Retinal pigment epithelial cell (primary cell): Measurements from ENCODE around the gene IFT81.

Experiments used
- DNase-seq: peaks from one replicate; pipeline ENCODE4 v3.0.0-alpha.2; 2010; ENCODE audit warnings: low read depth
- H3K4me3 ChIP-seq: 2 replicates; pipeline ENCODE4 v1.5.1; 2011; ENCODE audit warnings: mild to moderate bottlenecking, low read length, control low read depth, moderate library complexity
- TF ChIP-seq, protein P1 (sequence below): conservative IDR thresholded peaks from 2 replicates; pipeline ENCODE4 v1.5.1; 2011; ENCODE audit warnings: low read depth, low read length, control low read depth, inconsistent platforms

IFT81 gene

DNA sequence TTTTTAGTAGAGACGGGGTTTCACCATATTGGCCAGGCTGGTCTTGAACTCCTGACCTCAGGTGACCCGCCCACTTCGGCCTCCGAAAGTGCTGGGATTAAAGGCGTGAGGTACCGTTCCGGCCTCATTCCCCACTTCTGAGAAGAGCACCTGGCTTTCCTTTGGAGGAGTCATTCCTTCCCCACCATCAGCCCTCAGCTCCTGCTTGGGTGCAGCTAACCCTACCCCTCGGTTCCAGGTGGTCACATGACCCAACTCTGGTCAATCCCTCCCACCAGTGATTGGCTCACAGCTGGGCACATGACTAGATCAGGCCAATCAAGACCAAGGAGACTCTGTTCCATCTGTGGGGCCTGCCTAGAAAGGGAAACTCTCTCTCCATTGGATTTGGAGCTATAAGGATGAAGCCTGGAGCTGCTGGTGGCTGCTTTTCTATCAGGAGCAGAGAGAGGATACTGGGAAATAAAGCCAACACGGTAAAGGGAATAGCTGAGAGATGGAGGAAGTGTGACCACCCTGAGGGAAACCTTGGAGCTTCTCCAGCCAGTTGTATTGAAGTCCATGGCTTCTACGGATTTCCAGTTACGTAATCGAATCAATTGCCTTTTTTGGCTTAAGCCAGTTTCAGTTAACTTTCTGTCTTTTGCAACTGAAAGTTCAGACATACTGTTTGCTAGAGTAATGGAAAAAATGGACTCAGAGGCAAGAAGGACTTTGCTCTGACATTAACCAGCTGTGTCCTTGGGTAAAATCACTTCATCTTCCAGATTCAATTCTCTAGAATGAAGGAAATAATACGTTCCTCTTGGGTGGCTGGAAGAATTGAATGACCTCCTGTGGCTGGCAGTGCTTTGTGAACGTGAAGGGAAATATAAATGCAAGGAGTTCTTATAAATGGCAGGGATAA, 19.7 kb upstream of the IFT81 start:
- TF ChIP-seq, protein P1, sequence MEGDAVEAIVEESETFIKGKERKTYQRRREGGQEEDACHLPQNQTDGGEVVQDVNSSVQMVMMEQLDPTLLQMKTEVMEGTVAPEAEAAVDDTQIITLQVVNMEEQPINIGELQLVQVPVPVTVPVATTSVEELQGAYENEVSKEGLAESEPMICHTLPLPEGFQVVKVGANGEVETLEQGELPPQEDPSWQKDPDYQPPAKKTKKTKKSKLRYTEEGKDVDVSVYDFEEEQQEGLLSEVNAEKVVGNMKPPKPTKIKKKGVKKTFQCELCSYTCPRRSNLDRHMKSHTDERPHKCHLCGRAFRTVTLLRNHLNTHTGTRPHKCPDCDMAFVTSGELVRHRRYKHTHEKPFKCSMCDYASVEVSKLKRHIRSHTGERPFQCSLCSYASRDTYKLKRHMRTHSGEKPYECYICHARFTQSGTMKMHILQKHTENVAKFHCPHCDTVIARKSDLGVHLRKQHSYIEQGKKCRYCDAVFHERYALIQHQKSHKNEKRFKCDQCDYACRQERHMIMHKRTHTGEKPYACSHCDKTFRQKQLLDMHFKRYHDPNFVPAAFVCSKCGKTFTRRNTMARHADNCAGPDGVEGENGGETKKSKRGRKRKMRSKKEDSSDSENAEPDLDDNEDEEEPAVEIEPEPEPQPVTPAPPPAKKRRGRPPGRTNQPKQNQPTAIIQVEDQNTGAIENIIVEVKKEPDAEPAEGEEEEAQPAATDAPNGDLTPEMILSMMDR = no peak
- no peak overlapping the region for H3K4me3 ChIP-seq
- no peak for DNase-seq

DNA sequence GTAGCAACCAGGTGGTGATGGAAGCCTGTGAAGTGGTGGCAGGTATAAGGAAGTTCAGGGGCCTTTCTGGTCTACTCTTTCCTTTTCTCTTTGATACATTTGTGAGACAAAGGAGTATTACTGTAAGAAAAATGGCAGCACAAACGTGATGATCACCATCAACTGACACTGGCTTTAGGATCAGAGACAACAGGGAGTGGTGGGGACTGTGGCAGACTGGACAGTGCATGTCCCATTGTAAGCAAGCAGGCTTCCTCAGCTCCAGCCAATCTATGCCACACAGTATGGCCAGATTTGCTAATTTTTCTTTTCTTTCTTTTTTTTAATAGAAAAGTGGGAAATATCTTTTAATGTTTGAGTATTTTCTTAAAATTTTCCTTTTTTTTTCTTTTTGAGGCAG, 19.0 kb upstream of the IFT81 start:
- TF ChIP-seq, protein P1 = no peak
- no peak for DNase-seq
- H3K4me3 ChIP-seq = no peak overlapping the region

DNA sequence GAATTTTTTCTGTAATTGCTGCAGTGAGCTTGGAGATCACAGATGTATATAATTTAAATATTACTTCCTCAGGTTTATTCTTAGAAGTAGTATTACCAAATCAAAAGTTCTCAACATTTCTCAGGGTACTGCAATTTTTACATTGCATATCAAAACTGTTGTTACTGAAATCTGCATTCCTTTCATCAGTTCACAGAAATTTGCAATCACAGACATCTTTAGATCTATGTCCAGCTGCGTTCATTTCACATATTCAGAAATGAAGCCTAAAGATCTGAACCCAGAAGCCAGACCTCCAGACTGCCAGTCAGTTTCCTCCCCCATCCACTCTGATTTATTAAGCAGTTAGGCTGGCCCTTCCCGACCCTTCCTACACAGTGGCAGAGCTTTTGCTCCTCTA, 18.2 kb upstream of the IFT81 start:
- no peak overlapping the region for H3K4me3 ChIP-seq
- no peak for DNase-seq
- TF ChIP-seq, protein P1 = no peak

DNA sequence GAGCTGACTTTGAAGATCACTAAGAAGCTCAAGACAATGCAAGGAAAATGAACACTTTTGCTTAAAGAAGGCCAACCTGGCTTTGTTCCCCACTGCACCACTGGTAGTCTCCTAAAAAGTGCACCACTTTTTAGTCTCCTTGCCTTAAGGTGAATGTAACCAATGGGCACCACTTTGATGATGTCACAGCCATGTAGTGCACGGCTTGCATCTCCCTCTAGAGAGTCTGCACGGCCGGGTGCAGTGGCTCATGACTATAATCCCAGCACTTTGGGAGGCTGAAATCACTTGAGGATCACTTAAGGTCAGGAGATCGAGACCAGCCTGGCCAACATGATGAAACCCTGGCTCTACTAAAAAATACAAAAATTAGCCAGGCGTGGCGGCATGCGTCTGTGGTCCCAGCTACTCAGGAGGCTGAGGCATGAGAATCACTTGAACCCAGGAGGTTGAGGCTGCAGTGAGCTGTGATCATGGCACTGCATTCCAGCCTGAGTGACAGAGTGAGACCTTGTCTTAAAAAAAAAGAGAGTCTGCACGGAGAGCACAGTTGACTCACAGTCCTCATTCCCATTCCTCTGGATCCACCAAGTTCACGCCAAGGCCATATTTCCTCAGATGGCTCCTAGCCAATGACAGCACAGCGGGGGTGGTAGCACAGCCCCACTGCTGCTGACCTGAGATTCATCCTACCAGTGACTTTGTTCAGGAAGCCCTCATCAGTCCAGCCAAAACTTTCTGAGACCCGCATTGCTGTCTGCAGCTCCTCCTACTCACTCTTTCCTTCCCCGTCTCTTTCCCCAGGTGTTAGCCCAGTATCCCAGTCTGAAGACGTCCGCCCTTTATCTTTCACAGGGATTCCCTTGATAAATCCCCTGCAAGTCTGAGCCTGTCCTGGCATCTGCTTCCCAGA, 16.5 kb upstream of the IFT81 start:
- H3K4me3 ChIP-seq = no peak overlapping the region
- TF ChIP-seq, protein P1 = no peak
- DNase-seq = peak; percentile 55

DNA sequence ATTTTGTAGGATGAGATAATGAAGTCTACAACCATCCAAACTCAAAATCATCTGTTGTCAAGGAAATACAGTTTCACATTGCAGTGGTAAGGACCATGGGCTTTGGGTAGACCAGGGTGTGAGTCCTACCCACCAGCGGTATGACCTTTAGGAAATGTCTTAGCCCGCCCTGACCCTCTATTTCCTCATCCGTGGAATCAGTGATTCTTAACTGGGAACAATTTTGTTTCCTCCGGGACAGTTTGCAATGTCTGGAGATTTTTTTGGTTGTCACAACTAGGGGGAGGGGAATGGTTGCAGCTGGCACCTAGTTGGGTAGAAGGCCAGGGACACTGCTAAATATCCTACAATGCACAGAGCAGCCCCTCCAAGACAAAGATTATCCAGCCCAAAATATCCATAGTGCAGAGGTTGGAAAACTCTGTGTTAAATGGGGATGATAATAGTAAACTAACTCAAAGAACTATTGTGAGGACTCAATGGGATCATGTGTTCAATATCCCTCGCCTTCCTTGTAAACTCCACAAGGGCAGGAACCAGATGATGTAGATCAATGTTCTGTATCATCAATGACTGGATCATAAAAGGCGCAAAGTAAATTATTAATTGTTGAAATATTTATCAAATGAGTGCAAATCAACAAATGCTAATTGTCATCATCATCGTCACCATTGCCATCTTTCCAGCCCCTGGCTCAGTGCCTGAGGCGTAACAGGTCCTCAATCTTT, 15.7 kb upstream of the IFT81 start:
- TF ChIP-seq, protein P1 = no peak
- DNase-seq = no peak

DNA sequence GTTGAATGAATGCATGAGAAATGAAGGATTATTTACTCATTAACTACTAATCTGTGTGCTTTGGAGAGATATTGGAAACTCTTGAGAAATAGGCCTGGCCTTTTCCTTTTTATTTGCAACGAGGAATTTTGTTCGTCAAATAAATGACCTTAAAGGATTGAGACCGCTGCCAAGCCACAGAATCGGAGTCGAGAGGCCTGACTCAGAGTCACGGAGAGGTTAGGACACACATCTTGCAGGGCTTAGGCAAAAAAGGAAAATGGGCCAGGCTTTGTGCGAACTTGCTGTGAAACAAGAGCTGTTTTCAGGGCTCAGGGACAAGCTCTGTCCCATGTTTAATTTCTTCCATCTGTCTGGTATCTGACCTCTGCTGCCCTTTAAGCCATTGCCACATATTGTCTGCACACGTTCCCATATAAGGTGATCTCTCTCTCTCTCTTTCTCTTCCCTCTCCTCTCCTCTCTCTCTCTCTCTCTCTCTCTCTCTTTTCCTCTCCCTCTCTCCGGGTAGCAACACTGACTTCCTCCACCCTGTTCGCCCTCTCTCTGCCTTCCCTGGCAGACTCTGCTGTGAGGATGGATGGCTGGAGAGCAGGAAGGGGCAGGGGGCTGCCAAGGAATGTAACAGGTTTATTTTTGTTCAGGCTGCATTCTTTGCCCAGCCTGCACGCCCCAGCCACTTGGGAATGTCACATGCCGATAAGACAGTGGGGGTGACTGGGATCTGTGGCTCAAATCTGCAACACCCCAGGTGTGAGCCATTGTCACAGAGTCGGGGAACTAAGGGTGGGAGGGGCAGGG, 14.9 kb upstream of the IFT81 start:
- DNase-seq = peak; percentile 98
- H3K4me3 ChIP-seq = peak overlapping the region; percentile 37

More for the DNA sequence above, 15.7 kb upstream of the IFT81 start:
- H3K4me3 ChIP-seq = no peak overlapping the region

More for the DNA sequence above, 14.9 kb upstream of the IFT81 start:
- TF ChIP-seq, protein P1 = no peak
